ENCODE data around the gene CMTM8.

DNA sequence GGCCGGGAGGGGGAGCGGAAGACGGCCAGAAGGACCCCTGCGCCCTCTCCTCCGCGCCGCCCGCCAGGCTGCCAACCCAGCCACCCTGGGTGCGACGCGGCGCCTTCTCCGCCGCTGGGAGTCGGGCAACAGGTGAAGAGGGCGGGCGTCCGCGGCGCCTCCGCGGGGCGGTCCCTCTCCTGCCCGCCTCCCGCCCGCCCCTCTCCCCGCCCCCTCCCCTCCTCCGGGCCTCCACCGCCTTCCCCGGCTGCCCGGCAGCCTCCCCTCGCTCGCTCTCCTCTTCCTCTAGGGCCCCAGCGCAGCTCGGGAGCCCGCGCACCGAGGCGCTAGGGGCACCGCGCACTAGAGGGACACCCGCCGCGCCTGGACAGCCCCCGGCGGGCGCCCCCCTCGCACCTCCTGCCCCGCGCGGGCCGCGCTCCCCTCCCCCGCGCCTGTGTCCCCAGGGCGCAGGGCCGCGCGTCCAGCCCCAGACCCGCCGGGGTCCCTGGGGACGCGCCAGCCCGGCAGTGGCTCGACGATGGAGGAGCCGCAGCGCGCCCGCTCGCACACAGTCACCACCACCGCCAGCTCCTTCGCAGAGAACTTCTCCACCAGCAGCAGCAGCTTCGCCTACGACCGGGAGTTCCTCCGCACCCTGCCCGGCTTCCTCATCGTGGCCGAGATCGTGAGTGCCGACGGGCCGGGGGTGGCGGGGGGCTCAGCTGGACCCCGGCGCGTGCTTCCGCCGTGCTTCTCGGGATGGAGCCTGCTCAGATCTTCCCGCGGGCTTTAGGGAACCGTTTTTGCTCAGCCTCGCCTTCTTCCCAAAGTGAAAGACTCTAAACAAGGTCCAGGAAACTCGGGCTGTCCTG, at the start of gene CMTM8:
- TF ChIP-seq POLR2A (IDR thresholded peaks at IDR 0.05; ENCODE audit: low read depth, low read length) = no peak
- TF ChIP-seq TAF1 (IDR thresholded peaks at IDR 0.05; ENCODE audit: low read depth, low read length) = no peak
- TF ChIP-seq POLR2AphosphoS5 (IDR thresholded peaks at IDR 0.05; ENCODE audit: low read depth, low read length) = no peak

All from GM12891 (cell line).